Lower lobe of right lung (tissue), 2 donors: Measurements from ENCODE around the gene S100G. TPM values are rescaled to one million over a fixed set of nuclear protein-coding genes. Genes with fewer than 3 reads are reported as not detected.
"Not testable (repeated sequence)": the region's sequence is repeated elsewhere in the genome, so short reads cannot be mapped to it uniquely, and the experiment has no call there.

ENCODE experiments used
- ATAC-seq, 2 donors: fragments of 200-7000 bp; cut with Tn5 transposase; one replicate each; pipeline ENCODE4 v1.9.1; 2020 to 2022; ENCODE audit warnings: mild to moderate bottlenecking in 2 of 2, moderate library complexity in 2 of 2
- DNase-seq: peaks from one replicate; pipeline ENCODE4 v3.0.0-alpha.2; 2020
- H3K27ac ChIP-seq: fragments of 200-600 bp; one replicate; pipeline ENCODE4 v1.8.0; 2022
- H3K27me3 ChIP-seq: fragments of 200-600 bp; one replicate; pipeline ENCODE4 v1.8.0; 2022; ENCODE audit warnings: low read depth
- H3K36me3 ChIP-seq: fragments of 200-600 bp; one replicate; pipeline ENCODE4 v1.8.0; 2022; ENCODE audit warnings: mild to moderate bottlenecking
- H3K4me1 ChIP-seq: fragments of 200-600 bp; one replicate; pipeline ENCODE4 v1.8.0; 2022
- H3K4me3 ChIP-seq: fragments of 200-600 bp; one replicate; pipeline ENCODE4 v1.8.0; 2022; ENCODE audit warnings: mild to moderate bottlenecking
- H3K9me3 ChIP-seq: fragments of 200-600 bp; one replicate; pipeline ENCODE4 v1.8.0; 2022
- intact Hi-C: fragments of 100-400 bp; cut with DNase I; formaldehyde crosslinking; loops from one replicate; pipeline ENCODE4 v1.11.0; 2022
- total RNA-seq: library from RNA; stranded (reverse); fragmentation: NEBNext Ultra II Directional; extraction: Animal tissue kit (Norgen Biotek cat#: 25700); gene quantifications from one replicate; pipeline ENCODE4 v1.2.1, GENCODE V29; 2021
- TF ChIP-seq, protein P1 (sequence below): fragments of 200-600 bp; IDR thresholded peaks from one replicate; pipeline ENCODE4 v1.8.0; 2022; ENCODE audit warnings: antibody characterized with exemption, mild to moderate bottlenecking
- donor health status: DM: no; HTN: yes; CAD: no; lungs with severe emphysema.

S100G gene
- total RNA-seq, 1 donor from 2014 or later = not detected

DNA sequence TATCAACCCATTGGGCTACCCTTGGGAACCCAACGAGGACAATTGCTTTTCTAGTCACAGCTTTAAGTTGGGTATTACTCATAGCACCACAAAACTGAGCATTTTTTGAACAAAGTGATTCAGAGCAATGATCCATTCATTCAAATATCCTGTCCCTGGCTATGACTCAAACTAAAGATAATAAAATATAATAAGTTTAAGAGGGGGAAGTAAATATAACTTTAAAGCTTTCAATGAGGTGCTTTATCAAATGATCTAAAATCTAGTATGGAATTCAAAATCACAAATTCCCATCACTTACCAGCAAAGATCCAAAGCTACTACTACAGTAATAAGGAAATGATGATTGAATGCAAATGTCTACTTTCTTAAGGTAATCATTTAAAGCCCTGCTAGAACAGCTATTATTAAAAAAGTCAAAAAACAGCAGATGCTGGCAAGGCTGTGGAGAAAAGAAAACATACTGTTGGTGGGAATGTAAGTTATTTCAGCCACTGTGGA lies 39.8 kb upstream of the S100G start:
- TF ChIP-seq, protein P1, sequence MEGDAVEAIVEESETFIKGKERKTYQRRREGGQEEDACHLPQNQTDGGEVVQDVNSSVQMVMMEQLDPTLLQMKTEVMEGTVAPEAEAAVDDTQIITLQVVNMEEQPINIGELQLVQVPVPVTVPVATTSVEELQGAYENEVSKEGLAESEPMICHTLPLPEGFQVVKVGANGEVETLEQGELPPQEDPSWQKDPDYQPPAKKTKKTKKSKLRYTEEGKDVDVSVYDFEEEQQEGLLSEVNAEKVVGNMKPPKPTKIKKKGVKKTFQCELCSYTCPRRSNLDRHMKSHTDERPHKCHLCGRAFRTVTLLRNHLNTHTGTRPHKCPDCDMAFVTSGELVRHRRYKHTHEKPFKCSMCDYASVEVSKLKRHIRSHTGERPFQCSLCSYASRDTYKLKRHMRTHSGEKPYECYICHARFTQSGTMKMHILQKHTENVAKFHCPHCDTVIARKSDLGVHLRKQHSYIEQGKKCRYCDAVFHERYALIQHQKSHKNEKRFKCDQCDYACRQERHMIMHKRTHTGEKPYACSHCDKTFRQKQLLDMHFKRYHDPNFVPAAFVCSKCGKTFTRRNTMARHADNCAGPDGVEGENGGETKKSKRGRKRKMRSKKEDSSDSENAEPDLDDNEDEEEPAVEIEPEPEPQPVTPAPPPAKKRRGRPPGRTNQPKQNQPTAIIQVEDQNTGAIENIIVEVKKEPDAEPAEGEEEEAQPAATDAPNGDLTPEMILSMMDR = no peak
- no peaks in the 10 kb centered on the region for H3K36me3 ChIP-seq
- H3K4me1 ChIP-seq = no peaks in the 10 kb centered on the region
- H3K27ac ChIP-seq = no peak overlapping the region
- no peaks in the 10 kb centered on the region for H3K27me3 ChIP-seq
- H3K9me3 ChIP-seq = no peaks in the 10 kb centered on the region
- DNase-seq = no peak
- intact Hi-C loops = no loop called here
- ATAC-seq = no peak
- H3K4me3 ChIP-seq = no peak overlapping the region

DNA sequence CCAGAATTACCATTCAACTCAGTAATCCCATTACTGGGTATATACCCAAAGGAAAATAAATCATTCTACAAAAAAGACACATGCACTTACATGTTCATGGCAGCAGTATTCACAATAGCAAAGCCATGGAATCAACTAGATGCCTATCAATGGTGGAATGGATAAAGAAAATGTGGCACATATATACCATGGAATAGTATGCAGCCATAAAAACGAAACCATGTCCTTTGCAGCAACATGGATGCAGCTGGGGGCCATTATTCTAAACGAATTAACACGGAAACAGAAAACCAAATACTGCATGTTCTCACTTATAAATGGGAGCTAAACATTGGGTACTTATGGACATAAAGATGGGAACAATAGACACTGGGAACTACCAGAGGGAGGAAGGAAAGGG lies 39.3 kb upstream of the S100G start:
- H3K27me3 ChIP-seq, intact Hi-C loops, H3K4me1 ChIP-seq, H3K4me3 ChIP-seq, DNase-seq, H3K9me3 ChIP-seq, H3K27ac ChIP-seq, H3K36me3 ChIP-seq, ATAC-seq: not testable (repeated sequence)

DNA sequence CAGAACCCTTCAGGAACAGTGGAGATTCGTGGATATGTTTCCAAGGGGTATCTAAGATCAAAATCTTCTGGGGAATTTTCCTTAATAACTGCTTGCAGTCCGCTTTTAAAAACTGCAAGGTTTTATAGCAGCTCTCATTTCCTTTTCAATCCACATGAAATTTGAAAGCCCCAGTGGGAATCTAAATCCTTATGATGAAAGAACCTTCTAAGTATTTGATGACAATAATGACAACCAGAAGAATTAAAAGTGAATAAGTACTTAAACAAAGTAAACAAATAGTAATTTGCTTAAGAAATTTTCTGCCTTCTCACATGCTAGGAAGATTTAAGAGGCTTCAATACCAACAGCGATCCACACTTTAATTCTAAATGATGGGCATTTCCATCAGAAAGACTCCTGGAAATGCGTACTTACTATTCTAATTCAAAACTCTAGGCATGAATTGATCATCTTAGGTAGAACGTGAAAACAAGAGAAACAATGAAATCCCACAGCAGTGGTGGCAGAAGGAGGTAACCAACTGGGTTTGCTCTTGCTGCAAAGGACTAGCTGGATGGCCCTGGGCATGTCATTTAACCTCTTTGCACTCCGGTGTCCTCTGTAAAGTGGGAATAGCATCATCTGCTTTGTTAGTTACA lies 37.6 kb upstream of the S100G start:
- Histone ChIP-seq H3K4me3 (no peak overlapping the region), H3K27me3 (no peaks in the 10 kb centered on the region), H3K36me3 (peaks cover 5% of the 10 kb centered on the region), H3K9me3 (no peaks in the 10 kb centered on the region), H3K27ac (no peak overlapping the region), H3K4me1 (no peaks in the 10 kb centered on the region)
- intact Hi-C loops = no loop called here
- DNase-seq (no peak), ATAC-seq (no peak)
- TF ChIP-seq, protein P1 = no peak

DNA sequence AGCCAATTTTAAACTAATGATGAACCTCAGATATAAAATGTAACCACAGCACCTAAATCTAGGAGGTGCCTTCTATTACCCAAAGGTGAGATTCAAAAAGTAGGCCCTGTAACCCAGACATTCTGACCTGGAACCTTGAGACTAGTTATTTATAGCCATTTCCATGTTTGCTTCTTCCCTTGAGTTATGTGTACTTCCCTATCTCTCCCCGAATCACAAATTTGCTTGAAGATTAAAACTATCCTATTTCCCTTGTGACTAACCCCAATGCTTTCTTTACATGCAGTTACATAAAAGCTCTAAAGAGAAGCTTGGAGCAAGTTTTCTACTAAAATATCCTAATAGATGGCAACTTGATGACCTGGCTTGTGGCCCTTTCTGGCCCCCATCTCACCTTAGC lies 32.6 kb upstream of the S100G start:
- Histone ChIP-seq H3K27ac (no peak overlapping the region), H3K4me3 (no peak overlapping the region), H3K36me3 (peaks cover 5% of the 10 kb centered on the region), H3K4me1 (no peaks in the 10 kb centered on the region), H3K9me3 (no peaks in the 10 kb centered on the region), H3K27me3 (no peaks in the 10 kb centered on the region)
- ATAC-seq (no peak), DNase-seq (no peak)
- intact Hi-C loops = no loop called here
- TF ChIP-seq, protein P1 = no peak

DNA sequence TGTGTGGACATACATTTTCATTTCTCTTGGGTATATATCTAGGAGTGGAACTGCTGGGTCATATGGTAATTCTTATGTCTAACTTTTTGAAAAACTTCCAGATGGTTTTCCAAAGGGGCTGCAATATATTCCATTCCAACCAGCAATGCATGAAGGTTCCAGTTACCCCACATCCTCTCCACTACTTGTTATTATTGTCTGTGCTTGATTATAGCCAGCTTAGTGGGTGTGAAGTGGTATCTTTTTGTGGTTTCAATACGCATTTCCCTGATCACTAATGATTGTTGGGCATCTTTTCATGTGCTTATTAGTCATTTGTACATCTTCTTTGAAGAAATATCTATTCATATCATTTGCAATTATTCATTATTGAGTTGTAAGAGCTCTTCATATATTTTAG lies 31.5 kb upstream of the S100G start:
- H3K36me3 ChIP-seq = peaks cover 5% of the 10 kb centered on the region
- no peak for ATAC-seq

DNA sequence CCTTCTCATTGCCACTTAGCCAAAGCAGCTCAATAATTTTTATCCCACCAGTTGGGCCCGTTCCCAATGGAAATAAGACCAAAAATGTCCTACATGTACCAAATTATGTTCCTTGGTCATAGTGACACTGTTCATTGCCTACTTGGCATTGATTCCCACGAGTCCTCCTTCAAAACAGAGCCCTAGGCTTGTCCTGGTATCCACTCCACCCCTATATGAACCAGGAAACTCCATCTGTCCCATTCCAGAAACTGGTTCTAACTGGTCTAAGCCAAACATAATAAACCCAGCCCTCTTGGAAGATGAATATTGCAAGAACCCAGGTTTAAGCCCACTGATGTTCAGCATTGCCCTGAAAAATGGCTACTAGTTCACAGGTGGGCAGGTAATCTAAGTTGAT lies 30.9 kb upstream of the S100G start:
- ATAC-seq = no peak
- no peaks in the 10 kb centered on the region for H3K27me3 ChIP-seq

More for the DNA sequence above, 31.5 kb upstream of the S100G start:
- no peaks in the 10 kb centered on the region for H3K4me1 ChIP-seq
- H3K27ac ChIP-seq = no peak overlapping the region
- DNase-seq = no peak
- H3K9me3 ChIP-seq = no peaks in the 10 kb centered on the region
- no peaks in the 10 kb centered on the region for H3K27me3 ChIP-seq
- H3K4me3 ChIP-seq = no peak overlapping the region
- intact Hi-C loops = no loop called here
- TF ChIP-seq, protein P1 = no peak

DNA sequence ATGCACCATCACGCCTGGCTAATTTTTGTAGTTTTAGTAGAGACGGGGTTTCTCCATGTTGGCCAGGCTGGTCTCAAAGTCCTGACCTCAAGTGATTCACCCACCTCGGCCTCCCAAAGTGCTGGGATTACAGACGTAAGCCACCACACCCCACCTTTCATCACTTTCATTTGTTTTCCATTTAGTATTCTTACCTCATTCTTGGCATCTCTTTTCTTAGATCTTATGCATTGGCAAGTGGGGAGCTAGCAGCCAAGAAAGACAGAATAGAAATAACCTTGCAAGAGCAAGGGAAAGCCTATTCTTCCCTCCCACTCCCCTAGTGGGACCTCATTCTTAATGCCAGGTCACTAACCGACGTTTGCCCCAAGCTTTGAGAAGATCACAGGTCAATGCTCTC lies 21.4 kb upstream of the S100G start:
- ATAC-seq, H3K4me3 ChIP-seq, H3K36me3 ChIP-seq, intact Hi-C loops, H3K4me1 ChIP-seq, DNase-seq, H3K27me3 ChIP-seq, H3K27ac ChIP-seq, H3K9me3 ChIP-seq: not testable (repeated sequence)

More for the DNA sequence above, 30.9 kb upstream of the S100G start:
- H3K36me3 ChIP-seq = peaks cover 5% of the 10 kb centered on the region
- no peak for DNase-seq
- H3K9me3 ChIP-seq = no peaks in the 10 kb centered on the region
- H3K4me3 ChIP-seq = no peak overlapping the region
- intact Hi-C loops = no loop called here
- H3K27ac ChIP-seq = no peak overlapping the region
- H3K4me1 ChIP-seq = no peaks in the 10 kb centered on the region
- TF ChIP-seq, protein P1 = no peak
